GM19240 (cell line): ENCODE results near the gene TRIM8.

Experiments used
- DNase-seq: peaks from one replicate; pipeline ENCODE4 v3.0.0; 2011; ENCODE audit warnings: low spot score; ENCODE audit not compliant: insufficient read length

TRIM8 gene

DNA sequence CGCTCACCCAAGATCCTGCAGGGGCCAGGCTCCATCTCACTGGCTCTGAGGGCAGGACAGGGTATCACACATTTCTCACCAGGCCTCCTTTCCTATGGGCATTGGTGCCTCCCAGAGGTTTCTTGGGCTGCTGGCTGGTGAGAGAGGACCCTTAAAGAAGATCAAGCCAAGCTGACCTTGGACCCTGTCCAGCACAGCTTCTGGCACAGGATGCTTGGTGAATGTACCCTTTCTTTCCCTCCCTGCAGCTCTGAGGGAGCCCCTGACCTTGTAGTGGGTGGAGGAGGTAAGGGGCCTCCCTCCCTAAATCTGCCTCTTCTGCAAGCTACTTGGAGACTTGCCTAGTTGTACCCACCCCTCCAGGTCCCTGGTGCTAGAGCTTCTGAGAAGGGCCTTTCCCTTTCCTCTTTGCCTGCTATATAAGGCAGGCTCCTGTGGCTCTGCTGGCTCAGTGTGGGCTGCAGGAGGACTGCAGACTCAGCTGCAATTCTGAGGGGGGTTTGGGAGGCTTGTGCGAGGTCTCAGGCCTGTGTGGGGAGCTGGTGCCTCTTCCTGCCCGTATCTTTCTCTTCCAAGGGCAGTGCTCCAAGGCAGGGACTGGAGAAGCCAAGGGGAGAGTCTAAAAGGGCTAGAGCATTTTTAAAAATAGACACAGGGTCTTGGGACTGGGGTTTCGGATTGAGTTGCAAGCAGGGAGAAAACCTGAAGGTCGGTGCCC, 11.7 kb upstream of the TRIM8 start:
- no peak for DNase-seq

DNA sequence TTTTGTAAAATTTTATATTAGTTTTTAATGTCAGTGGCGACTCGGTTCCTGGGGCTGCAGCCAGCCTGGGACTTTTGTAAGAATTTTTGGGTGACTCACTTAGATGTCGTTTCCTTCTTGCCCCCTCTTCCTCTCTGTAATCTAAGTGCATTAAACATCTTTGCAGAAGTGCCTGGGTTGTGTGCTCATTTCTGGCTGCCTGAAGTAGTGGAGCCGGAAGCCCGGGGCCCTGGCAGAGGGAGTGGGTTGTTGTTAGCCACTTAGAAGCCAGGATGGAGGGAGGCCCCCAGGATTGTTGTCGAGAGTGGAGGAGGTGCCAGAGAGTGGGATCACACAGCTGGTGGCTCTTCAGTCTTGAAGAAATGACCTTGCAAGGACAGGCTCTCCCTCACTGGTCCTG, 11.0 kb upstream of the TRIM8 start:
- DNase-seq = no peak

DNA sequence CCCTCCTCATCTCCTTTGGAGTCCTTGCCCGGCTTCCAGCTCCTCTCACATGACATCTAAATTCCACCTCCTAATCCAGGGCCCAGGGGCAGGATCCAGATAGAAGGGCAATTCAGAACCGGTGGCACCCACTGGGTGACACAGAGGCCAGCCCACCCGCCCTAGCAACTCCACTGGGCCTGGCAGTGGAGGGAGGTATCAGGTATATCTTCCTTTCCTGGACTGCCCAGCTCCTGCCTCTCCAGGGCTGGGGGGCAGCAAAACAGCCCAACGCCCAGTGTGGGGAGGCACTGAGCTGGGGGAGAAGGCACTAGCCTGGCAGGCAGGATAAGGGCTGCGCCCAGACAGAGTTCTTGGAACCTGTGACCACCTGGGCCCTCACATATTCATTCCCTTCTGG, 10.4 kb upstream of the TRIM8 start:
- no peak for DNase-seq

DNA sequence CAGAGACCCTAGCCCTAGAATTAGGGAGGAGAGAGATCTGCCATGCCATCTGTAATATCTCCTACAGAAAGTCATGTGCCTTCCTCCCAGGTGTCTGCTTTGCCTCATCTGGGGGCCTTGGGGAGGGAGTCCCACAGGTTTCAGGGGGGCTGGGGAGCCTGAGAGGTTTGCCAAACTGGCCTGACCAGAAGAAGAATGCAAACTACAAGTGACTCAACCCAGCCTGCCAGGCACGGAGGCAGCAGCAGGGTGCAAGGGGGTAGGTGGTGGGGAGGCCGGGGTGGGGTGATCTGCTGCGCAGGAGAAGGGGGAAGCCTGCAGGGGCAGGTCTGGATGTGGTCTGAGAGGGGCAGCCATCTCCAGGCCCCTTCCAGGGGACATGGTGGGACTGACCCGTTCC, 9.6 kb upstream of the TRIM8 start:
- DNase-seq = no peak

GRCh38 chr10:102635377-102635776, 8.9 kb upstream of the TRIM8 start:
- DNase-seq = no peak

- no peak for DNase-seq
Measured at GRCh38 chr10:102639537-102639936, 4.7 kb upstream of the TRIM8 start.

DNA sequence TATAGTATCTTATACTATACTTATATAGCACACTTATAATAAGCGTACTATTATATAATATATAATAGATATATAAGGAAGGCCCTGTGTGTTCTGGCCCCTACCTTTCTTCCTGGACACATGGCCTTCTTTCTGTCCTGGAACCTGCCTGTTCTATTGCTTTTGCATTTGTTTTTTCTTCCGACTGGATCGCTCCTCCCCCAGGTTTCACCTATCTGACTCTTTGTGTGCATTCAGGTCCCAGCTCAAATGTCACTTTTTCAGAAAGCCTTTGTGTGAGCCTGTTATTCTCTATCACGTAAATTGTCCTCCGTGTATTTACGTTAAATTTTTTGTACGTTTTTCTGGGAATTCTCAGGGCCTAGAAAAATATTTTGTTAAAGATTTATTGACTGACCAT, 2.9 kb upstream of the TRIM8 start:
- DNase-seq = no peak

GRCh38 chr10:102641880-102642735, 2.2 kb upstream of the TRIM8 start:
- DNase-seq = peak; percentile 95

GRCh38 chr10:102642736-102643335, 1.4 kb upstream of the TRIM8 start:
- DNase-seq = no peak

- DNase-seq = no peak
Measured at GRCh38 chr10:102643336-102644065, 778 bp upstream of the TRIM8 start.

- no peak for DNase-seq
Measured at GRCh38 chr10:102644646-102645387, 538 bp downstream of the TRIM8 start.

GRCh38 chr10:102645388-102645740, 1.1 kb downstream of the TRIM8 start:
- DNase-seq = no peak

DNA sequence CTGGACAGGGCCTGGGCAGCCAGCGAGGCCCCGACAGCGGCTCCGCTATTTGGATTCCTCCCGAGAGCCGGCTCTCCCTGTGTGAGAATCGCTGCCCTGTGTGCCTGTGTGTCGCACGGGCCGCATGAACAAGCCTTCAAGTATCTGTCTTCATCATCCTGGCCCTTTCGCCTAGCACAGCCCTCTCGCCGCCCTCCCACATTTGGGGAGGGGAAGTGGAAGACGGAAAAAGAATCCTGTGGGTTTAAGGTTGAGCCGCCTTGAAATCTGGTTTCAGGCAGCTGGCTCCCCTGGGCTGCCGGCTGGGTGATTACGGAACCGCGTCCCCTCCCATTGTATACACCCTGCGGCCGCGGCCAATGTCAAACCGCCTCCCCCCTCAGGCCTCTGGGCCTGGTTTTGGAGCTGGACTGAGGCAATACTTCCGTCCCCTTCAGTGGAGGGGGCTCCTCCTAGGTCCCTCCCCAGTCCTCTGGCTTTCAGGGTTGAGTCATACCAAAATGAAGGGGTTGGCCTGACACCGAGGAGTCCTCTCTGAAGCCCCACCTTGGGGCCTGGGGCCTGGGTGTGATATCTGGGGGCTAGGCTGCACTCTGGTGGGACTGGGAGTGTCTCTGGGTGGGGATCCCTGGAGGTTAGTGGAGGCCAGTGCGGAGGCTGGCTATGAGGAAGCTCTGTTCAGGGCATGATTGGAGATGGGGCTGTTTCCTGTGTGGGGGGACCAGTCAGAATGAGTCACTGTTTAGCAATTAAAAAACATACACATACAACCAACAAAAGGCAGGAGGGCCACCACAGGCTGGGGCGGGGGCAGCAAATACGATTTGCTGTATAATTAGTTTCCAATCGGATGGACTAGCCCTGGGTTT, 1.7 kb downstream of the TRIM8 start:
- peak; percentile 58 for DNase-seq

DNA sequence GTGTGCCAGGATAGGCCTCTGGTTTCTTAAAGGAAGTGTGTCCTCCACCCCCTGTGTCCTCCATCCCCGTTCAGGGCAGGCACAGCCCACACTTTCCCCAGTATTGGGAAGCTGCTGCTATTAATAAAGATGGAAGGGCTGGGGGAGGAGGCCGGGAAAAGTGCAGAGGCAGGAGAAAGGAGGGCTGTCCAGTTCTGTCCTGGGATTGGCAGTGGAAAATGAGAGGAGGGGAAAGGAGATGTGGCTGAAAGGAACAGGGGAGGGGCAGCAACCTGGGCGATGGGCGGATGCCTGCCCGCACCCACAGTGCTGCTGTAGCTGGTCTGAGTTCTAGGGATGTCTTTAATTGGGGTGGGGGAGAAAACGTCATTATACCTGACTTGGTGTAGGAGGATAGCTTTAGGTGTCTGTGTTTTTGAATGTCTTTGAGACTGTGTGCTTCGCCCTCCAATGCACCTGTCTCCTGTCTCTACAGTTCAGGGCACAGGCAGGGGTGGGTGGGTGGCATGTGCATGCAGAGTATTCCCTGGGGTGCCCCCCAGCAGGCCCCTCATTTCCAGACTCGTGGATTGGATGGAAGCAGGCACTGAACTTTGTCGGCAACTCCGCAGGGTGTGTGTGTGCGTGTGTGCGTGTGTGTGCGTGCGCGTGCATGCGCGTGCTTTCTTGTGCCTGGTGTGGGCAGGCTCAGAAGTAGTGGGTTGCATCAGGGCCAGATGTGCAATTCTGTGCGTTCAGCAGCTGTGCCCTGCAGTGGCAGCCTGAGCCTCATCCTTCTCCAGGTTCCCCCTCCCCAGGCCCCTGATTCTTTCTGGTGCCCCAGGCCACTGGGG, 2.5 kb downstream of the TRIM8 start:
- DNase-seq = no peak

DNA sequence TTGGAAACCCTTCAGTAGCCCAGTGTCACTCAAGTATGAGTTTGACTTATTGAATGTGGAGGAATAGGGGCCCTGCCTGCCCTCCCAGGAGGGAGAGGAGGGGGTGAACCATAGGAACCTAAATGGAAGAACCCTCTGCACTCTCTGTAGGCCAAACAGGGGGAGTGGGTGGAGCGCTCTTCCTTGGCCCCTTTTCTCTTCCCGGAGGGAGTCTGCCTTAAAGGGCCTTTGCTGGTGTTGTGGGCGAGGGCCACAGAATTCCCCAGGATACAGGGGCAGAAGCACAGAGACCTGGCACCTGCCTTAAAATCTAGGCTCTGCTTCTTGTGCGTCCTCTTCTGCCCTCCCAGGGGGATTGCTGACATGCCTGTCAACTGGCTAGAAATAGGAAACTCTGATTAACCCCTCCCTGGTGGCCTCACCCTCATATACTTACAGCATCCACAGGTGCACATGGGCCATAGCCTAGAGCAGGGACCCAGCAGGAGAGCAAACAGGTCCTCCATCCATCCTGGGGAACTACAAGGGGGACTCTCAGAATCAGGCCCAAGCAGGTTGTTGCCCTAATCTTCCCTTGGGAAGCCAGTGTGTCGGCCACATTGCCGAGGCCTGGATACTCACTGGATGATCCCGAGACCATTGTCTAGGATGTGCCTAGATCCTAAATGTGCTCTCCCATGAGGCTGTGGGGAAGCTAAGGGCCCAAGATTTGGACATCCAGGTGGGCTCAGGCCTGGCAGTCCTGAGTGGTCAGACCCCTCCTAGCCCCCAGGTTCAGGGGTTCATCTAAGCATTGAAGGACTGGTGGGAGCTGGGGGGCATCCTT, 3.4 kb downstream of the TRIM8 start:
- no peak for DNase-seq

GRCh38 chr10:102648269-102648888, 4.1 kb downstream of the TRIM8 start:
- DNase-seq = no peak

DNA sequence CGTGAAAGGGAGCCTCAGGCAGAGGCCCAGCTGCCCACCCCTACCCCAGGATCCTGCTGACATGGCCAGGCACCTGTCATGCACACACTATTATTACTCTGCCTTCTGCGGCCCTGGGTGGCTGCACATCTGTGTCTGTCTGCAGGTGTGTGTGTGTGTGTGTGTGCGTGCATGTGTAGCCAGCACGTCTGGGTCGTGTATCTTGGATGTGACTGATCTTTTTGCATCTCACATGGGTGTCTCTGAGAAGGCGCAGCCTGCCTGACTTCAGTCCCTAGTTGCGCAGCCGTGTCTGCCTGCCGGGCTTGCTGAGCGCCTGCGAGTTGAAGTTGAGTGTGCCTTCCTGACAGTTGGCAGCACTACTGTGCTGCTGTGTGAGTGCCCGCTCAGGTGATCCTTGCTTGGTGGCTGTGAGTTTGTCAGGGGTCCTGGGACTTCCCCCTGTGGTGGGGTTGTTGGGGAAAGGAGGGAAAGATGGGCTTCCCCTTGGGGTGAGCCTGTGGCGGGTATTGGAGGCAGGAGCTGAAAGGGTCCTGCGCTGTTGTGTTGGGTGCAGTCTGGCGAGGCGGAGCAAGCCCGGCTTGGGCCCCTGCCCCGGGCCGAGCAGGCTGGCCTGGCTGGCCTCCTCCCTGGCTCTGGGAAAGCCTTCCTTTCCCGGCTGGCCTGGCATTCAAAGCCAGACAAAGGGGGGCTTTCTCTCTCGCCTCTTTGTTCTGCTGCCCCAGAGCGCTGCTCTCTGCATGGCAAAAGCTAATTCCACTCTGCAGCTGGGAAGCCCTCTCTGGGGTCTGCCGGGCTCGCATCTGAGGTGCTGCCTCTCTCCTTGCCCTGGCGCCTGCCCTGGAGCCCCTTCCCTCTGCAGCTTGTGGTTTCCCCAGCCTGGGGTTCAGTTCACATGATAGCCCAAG, 4.9 kb downstream of the TRIM8 start:
- no peak for DNase-seq
